ENCODE data around the gene PAQR4.

- TF ChIP-seq ZNF302 (tag by site-specific recombination; IDR thresholded peaks at IDR 0.05; ENCODE audit: low read depth): no peak
- TF ChIP-seq, protein P1, sequence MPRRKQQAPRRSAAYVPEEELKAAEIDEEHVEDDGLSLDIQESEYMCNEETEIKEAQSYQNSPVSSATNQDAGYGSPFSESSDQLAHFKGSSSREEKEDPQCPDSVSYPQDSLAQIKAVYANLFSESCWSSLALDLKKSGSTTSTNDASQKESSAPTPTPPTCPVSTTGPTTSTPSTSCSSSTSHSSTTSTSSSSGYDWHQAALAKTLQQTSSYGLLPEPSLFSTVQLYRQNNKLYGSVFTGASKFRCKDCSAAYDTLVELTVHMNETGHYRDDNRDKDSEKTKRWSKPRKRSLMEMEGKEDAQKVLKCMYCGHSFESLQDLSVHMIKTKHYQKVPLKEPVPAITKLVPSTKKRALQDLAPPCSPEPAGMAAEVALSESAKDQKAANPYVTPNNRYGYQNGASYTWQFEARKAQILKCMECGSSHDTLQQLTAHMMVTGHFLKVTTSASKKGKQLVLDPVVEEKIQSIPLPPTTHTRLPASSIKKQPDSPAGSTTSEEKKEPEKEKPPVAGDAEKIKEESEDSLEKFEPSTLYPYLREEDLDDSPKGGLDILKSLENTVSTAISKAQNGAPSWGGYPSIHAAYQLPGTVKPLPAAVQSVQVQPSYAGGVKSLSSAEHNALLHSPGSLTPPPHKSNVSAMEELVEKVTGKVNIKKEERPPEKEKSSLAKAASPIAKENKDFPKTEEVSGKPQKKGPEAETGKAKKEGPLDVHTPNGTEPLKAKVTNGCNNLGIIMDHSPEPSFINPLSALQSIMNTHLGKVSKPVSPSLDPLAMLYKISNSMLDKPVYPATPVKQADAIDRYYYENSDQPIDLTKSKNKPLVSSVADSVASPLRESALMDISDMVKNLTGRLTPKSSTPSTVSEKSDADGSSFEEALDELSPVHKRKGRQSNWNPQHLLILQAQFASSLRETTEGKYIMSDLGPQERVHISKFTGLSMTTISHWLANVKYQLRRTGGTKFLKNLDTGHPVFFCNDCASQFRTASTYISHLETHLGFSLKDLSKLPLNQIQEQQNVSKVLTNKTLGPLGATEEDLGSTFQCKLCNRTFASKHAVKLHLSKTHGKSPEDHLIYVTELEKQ (tag by site-specific recombination; IDR thresholded peaks at IDR 0.05; ENCODE audit: borderline replicate concordance): no peak
- no peak for TF ChIP-seq ZNF473 (tag by site-specific recombination; IDR thresholded peaks at IDR 0.05)
- no peak for TF ChIP-seq TRIM28 (IDR thresholded peaks at IDR 0.05; ENCODE audit: borderline replicate concordance, low read length)
- no peak for TF ChIP-seq CTCF (tag by site-specific recombination; IDR thresholded peaks at IDR 0.05)
- no peak for TF ChIP-seq WT1 (tag by site-specific recombination; IDR thresholded peaks at IDR 0.05)
- TF ChIP-seq, protein P2, sequence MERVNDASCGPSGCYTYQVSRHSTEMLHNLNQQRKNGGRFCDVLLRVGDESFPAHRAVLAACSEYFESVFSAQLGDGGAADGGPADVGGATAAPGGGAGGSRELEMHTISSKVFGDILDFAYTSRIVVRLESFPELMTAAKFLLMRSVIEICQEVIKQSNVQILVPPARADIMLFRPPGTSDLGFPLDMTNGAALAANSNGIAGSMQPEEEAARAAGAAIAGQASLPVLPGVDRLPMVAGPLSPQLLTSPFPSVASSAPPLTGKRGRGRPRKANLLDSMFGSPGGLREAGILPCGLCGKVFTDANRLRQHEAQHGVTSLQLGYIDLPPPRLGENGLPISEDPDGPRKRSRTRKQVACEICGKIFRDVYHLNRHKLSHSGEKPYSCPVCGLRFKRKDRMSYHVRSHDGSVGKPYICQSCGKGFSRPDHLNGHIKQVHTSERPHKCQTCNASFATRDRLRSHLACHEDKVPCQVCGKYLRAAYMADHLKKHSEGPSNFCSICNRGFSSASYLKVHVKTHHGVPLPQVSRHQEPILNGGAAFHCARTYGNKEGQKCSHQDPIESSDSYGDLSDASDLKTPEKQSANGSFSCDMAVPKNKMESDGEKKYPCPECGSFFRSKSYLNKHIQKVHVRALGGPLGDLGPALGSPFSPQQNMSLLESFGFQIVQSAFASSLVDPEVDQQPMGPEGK (tag by site-specific recombination; IDR thresholded peaks at IDR 0.05): no peak; the same call in 1 of the 2 replicates
- TF ChIP-seq ZNF155 (tag by site-specific recombination; IDR thresholded peaks at IDR 0.05): no peak
- TF ChIP-seq, protein P3, sequence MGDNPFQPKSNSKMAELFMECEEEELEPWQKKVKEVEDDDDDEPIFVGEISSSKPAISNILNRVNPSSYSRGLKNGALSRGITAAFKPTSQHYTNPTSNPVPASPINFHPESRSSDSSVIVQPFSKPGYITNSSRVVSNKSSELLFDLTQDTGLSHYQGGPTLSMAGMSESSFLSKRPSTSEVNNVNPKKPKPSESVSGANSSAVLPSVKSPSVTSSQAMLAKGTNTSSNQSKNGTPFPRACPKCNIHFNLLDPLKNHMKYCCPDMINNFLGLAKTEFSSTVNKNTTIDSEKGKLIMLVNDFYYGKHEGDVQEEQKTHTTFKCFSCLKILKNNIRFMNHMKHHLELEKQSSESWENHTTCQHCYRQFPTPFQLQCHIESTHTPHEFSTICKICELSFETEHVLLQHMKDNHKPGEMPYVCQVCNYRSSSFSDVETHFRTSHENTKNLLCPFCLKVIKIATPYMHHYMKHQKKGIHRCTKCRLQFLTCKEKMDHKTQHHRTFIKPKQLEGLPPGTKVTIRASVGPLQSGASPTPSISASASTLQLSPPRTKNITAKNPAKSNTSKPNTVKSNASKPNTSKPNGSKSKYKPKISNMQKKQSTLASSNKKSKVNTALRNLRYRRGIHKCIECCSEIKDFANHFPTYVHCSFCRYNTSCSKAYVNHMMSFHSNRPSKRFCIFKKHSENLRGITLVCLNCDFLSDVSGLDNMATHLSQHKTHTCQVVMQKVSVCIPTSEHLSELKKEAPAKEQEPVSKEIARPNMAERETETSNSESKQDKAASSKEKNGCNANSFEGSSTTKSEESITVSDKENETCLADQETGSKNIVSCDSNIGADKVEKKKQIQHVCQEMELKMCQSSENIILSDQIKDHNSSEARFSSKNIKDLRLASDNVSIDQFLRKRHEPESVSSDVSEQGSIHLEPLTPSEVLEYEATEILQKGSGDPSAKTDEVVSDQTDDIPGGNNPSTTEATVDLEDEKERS (tag by site-specific recombination; IDR thresholded peaks at IDR 0.05): no peak
- no peak for TF ChIP-seq ZNF362 (tag by site-specific recombination; IDR thresholded peaks at IDR 0.05)
- no peak for TF ChIP-seq BCL11A (tag by site-specific recombination; IDR thresholded peaks at IDR 0.05; ENCODE audit: low read depth)
Observed at GRCh38 chr16:2996298-2996697, 27.1 kb downstream of the PAQR4 start.

Measured in HEK293 (cell line).